Left cardiac atrium (tissue), 4 donors: ENCODE results near the gene ZBTB47. TPM values are rescaled to one million over a fixed set of nuclear protein-coding genes. Genes with fewer than 3 reads are reported as not detected.

Experiments
- ATAC-seq, 2 donors: fragments of 200-7000 bp; cut with Tn5 transposase; one replicate each; pipeline ENCODE4 v1.9.1; 2020; ENCODE audit warnings: mild to moderate bottlenecking in 2 of 2, moderate library complexity in 2 of 2
- DNase-seq: peaks from one replicate; pipeline ENCODE4 v3.0.0-alpha.2; 2020
- intact Hi-C, 2 donors: fragments of 100-400 bp; cut with DNase I; formaldehyde crosslinking; loops; one replicate each; pipeline versions ENCODE4 v1.14.1 to v1.15.1; 2022 to 2023
- total RNA-seq, 2 donors: library from RNA; stranded (reverse); fragmentation: NEBNext Ultra II Directional; extraction: Animal tissue kit (Norgen Biotek cat#: 25700); gene quantifications; one replicate each; pipeline ENCODE4 v1.2.1, GENCODE V29; 2021
- donor health status: DM: no; HTN: yes; CAD: no.
- donor health status: DM: no; HTN: yes; CAD: no; lungs with severe emphysema.
- donor health status: DM: yes; HTN: yes; CAD: no.
- donor health status: Dilated cardiomyopathy.

The ZBTB47 gene
- total RNA-seq, 2 donors from 2014 or later: 68.5 to 108 TPM

- no peak for ATAC-seq
- intact Hi-C loops: loop anchor here in 1 of 2 donors (5.0 kb wide), 1 partner anchor 42 kb away; no protein-coding TSS in a partner anchor
- DNase-seq: no peak
These were observed 50.8 kb downstream of the ZBTB47 start for GRCh38 chr3:42704136-42704841.

- DNase-seq (no peak), ATAC-seq (no peak)
- intact Hi-C loops: no loop called here
These were observed 51.7 kb downstream of the ZBTB47 start for GRCh38 chr3:42705058-42705767.

GRCh38 chr3:42705962-42706585 is 52.6 kb downstream of the ZBTB47 start:
- ATAC-seq (no peak), DNase-seq (no peak)

GRCh38 chr3:42706721-42707619 is 53.5 kb downstream of the ZBTB47 start:
- no peak for DNase-seq
- intact Hi-C loops: no loop called here
- no peak for ATAC-seq

More at GRCh38 chr3:42705962-42706585, 52.6 kb downstream of the ZBTB47 start:
- intact Hi-C loops: no loop called here

GRCh38 chr3:42707620-42708355 is 54.3 kb downstream of the ZBTB47 start:
- DNase-seq (no peak), ATAC-seq (no peak)

GRCh38 chr3:42708611-42709151 is 55.2 kb downstream of the ZBTB47 start:
- no peak for ATAC-seq
- intact Hi-C loops: no loop called here
- no peak for DNase-seq

More at GRCh38 chr3:42707620-42708355, 54.3 kb downstream of the ZBTB47 start:
- intact Hi-C loops: no loop called here

- DNase-seq (no peak), ATAC-seq (no peak)
- intact Hi-C loops: no loop called here
These were observed 56.1 kb downstream of the ZBTB47 start for GRCh38 chr3:42709621-42710020.

GRCh38 chr3:42710323-42711021 is 57.0 kb downstream of the ZBTB47 start:
- ATAC-seq: no peak
- intact Hi-C loops: no loop called here
- peak; percentile 10 for DNase-seq

GRCh38 chr3:42711491-42712343 is 58.2 kb downstream of the ZBTB47 start:
- ATAC-seq (no peak), DNase-seq (peak; percentile 10)
- intact Hi-C loops: no loop called here

GRCh38 chr3:42712344-42712648 is 58.8 kb downstream of the ZBTB47 start:
- no peak for DNase-seq
- ATAC-seq: no peak
- intact Hi-C loops: no loop called here

GRCh38 chr3:42712688-42713372 is 59.3 kb downstream of the ZBTB47 start:
- intact Hi-C loops: no loop called here
- no peak for ATAC-seq
- peak; percentile 8 for DNase-seq

GRCh38 chr3:42713747-42714146 is 60.2 kb downstream of the ZBTB47 start:
- intact Hi-C loops: no loop called here
- ATAC-seq (no peak), DNase-seq (peak; percentile 14)

- no peak for ATAC-seq
- intact Hi-C loops: no loop called here
- no peak for DNase-seq
These were observed 60.8 kb downstream of the ZBTB47 start for GRCh38 chr3:42714171-42714852.
